Measurements from ENCODE around the gene ARID1B. TPM values are rescaled to one million over a fixed set of nuclear protein-coding genes. Genes with fewer than 3 reads are reported as not detected.

Gene ARID1B
- total RNA-seq, 2 experiments from 2014 or later = 36.9 to 38.9 TPM

DNA sequence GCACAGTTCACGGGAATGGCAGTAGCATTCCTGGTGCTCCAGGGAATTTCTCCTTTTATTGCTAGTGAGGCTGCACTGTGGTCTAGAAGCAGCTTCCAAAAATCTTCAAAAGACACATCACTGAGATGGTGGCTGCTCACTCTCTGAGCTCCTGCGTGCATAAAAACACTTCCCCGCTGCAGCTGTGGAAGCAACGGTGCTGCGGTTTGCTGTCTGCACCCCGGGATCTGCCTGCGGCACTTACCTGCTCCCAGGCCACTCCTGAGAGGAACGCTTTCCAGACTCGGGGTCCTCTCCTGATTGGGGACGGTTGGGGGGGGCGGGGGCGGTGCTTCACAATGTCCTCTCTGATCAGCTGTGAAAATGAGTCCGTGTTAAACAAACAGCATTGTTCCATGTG lies 468.3 kb downstream of the ARID1B start:
- Mint-ChIP-seq H3K4me3 (no peak overlapping the region), H3K4me1 (ENCODE audit: low read depth) (no peaks in the 10 kb centered on the region), H3K27ac (no peak overlapping the region), H3K27me3 (peaks cover 1% of the 10 kb centered on the region), H3K9me3 (peaks cover 6% of the 10 kb centered on the region), H3K36me3 (ENCODE audit: low read depth) (no peaks in the 10 kb centered on the region)
- intact Hi-C loops (cut with micrococcal nuclease) = no loop called here
- no peak for DNase-seq
- CTCF ChIA-PET = interaction anchor here (2.7 kb wide), 1 partner anchor 9 kb away, joined by 12 read pairs; no protein-coding TSS in a partner anchor
- TF ChIP-seq, protein P1, sequence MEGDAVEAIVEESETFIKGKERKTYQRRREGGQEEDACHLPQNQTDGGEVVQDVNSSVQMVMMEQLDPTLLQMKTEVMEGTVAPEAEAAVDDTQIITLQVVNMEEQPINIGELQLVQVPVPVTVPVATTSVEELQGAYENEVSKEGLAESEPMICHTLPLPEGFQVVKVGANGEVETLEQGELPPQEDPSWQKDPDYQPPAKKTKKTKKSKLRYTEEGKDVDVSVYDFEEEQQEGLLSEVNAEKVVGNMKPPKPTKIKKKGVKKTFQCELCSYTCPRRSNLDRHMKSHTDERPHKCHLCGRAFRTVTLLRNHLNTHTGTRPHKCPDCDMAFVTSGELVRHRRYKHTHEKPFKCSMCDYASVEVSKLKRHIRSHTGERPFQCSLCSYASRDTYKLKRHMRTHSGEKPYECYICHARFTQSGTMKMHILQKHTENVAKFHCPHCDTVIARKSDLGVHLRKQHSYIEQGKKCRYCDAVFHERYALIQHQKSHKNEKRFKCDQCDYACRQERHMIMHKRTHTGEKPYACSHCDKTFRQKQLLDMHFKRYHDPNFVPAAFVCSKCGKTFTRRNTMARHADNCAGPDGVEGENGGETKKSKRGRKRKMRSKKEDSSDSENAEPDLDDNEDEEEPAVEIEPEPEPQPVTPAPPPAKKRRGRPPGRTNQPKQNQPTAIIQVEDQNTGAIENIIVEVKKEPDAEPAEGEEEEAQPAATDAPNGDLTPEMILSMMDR (IDR thresholded peaks at IDR 0.05) = no peak
- ATAC-seq = no peak
- POLR2A ChIA-PET = interaction anchor here (0.5 kb wide), 1 partner anchor 659 kb away, joined by 3 read pairs; no protein-coding TSS in a partner anchor

DNA sequence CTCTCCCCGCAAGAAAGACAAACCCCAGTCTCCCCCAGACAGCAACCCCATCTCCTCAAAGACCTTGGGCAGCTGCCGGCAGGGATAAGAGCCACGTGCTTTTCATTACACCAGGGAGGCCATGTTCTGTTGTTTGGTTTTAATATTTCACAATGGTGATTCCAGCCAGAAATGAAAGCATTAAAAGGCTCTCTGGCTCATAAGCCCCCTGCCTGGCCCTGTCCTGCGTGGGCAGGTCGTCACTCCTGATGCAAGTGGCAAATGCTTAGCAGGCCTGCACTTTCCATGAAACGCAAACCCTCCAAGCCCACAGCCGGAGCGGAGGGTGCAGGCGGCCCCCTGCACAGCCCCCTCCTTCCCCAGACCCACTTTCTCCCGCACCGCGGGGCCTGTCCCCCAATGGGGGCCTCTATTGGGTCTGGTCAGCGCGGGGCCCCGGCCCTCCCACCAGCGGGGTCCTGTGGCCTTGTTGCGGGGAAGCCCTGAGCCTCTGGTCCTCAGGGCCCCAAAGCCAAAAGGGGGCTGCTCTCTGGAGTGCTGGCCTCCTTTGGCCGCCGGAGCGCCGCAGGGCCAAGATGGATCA lies 469.0 kb downstream of the ARID1B start:
- no peak for ATAC-seq
- TF ChIP-seq, protein P1 (IDR thresholded peaks at IDR 0.05) = no peak
- POLR2A ChIA-PET = no interaction called here
- H3K36me3 Mint-ChIP-seq (ENCODE audit: low read depth) = no peaks in the 10 kb centered on the region
- no peak overlapping the region for H3K4me3 Mint-ChIP-seq
- no peaks in the 10 kb centered on the region for H3K4me1 Mint-ChIP-seq (ENCODE audit: low read depth)
- H3K27me3 Mint-ChIP-seq = peaks cover 4% of the 10 kb centered on the region
- intact Hi-C loops (cut with micrococcal nuclease) = no loop called here
- no peak for DNase-seq
- H3K27ac Mint-ChIP-seq = no peak overlapping the region
- peaks cover 6% of the 10 kb centered on the region for H3K9me3 Mint-ChIP-seq
- CTCF ChIA-PET = interaction anchor here (2.7 kb wide), 1 partner anchor 10 kb away, joined by 12 read pairs; no protein-coding TSS in a partner anchor

DNA sequence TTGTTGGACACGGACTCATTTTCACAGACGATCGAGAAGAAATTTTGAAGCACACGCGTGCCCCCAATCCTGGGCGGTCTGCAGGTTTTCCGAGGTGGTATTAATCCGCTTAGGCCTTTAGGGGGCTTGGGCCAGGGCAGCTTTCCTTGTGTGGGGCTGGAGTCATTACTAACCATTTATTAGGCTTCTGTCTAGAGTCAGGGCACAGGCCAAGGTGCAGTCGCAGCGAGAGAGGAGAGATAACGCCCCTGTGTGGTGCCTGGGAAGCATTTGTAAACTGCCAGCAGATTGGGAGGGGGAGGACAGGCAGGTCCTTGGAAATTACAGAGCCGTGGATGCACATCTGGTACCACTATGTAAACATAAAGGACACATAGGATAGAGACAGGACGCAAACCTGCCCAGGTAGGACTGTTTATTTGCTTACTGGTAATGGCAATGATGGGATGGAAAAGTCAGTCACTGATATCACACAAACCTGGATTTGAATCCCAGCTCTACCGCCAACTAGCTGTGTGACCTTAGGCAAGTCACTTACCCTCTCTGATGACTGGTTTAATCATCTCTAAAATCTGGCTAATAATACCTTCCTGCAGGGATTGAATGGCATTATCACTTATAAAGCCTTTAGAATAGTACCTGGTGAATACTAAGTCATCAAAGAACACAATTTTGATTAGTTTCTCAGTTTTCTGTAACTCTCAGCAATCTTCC lies 469.8 kb downstream of the ARID1B start:
- TF ChIP-seq, protein P1 (IDR thresholded peaks at IDR 0.05) = no peak
- POLR2A ChIA-PET = no interaction called here
- DNase-seq (no peak), ATAC-seq (no peak)
- H3K27ac Mint-ChIP-seq = no peak overlapping the region
- peaks cover 6% of the 10 kb centered on the region for H3K9me3 Mint-ChIP-seq
- H3K4me1 Mint-ChIP-seq (ENCODE audit: low read depth) = no peaks in the 10 kb centered on the region
- H3K4me3 Mint-ChIP-seq = no peak overlapping the region
- CTCF ChIA-PET = no interaction called here
- no peaks in the 10 kb centered on the region for H3K36me3 Mint-ChIP-seq (ENCODE audit: low read depth)
- peaks cover 4% of the 10 kb centered on the region for H3K27me3 Mint-ChIP-seq
- intact Hi-C loops (cut with micrococcal nuclease) = no loop called here

DNA sequence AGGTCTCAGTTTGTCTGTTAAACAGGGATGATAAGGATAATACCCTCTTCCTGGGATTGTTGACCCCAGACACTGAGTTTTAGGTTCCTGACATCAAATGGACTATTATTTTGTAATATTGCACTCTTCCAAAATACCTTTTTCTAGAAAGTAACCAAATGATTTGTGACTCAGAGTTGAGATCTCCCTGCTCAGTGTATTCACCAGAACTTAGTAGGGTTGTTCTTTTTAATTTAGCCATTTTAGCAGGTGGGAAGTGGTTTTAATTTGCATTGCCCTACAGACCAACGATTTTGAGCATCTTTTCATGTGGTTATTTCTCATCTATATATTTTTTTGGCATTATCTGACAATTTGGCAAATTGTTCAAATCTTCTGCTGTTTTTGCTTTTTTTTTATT lies 471.1 kb downstream of the ARID1B start:
- POLR2A ChIA-PET = interaction anchor here (1.1 kb wide), 1 partner anchor 13 kb away, joined by 3 read pairs; no protein-coding TSS in a partner anchor
- Mint-ChIP-seq H3K27me3 (peaks cover 6% of the 10 kb centered on the region), H3K4me1 (ENCODE audit: low read depth) (no peaks in the 10 kb centered on the region), H3K4me3 (no peak overlapping the region), H3K9me3 (peaks cover 6% of the 10 kb centered on the region), H3K36me3 (ENCODE audit: low read depth) (no peaks in the 10 kb centered on the region), H3K27ac (no peak overlapping the region)
- no peak for ATAC-seq
- TF ChIP-seq, protein P1 (IDR thresholded peaks at IDR 0.05) = no peak
- intact Hi-C loops (cut with micrococcal nuclease) = no loop called here
- CTCF ChIA-PET = interaction anchor here (1.6 kb wide), 1 partner anchor 13 kb away, joined by 7 read pairs; no protein-coding TSS in a partner anchor
- DNase-seq = no peak

DNA sequence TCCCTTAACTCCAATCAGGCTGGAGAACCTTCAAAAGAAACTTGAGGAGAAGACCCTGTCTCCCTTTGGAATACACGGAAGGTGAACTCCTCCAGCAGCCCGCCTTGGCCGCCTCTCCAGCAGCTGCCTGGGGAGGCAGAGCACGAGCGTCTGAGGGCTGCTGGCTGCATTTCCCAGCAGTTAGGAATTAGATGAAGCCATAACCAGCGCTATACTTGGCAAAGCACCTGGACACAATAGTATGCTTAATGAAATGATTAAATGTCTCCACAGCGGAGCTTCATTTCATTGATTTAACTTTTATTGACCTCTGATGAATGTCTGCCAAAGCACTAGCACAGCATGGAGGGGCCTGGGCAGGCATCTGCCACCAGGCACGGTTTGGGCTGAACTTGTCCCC lies 472.6 kb downstream of the ARID1B start:
- Mint-ChIP-seq H3K27me3 (peaks cover 10% of the 10 kb centered on the region), H3K36me3 (ENCODE audit: low read depth) (no peaks in the 10 kb centered on the region), H3K9me3 (peaks cover 6% of the 10 kb centered on the region), H3K4me1 (ENCODE audit: low read depth) (no peaks in the 10 kb centered on the region), H3K27ac (no peak overlapping the region), H3K4me3 (no peak overlapping the region)
- DNase-seq = no peak
- intact Hi-C loops (cut with micrococcal nuclease) = no loop called here
- ChIA-PET CTCF (no interaction called here), POLR2A (no interaction called here)
- TF ChIP-seq, protein P1 (IDR thresholded peaks at IDR 0.05) = no peak
- ATAC-seq = no peak

Measured in activated CD8-positive, alpha-beta T cell treated with anti-CD3 and anti-CD28 coated beads for 36 hours (primary cell).